IPS-NIHi11 (cell line): ENCODE measurements around the gene OXSR1.
"Not testable (repeated sequence)": the region's sequence is repeated elsewhere in the genome, so short reads cannot be mapped to it uniquely, and the experiment has no call there.

Experiments used
- DNase-seq: peaks from one replicate; pipeline ENCODE4 v3.0.0; 2012; ENCODE audit warnings: mixed read lengths, low spot score

The OXSR1 gene

GRCh38 chr3:38168151-38169026, 3.1 kb downstream of the OXSR1 start:
- no peak for DNase-seq

GRCh38 chr3:38169027-38169317, 3.6 kb downstream of the OXSR1 start:
- no peak for DNase-seq

DNA sequence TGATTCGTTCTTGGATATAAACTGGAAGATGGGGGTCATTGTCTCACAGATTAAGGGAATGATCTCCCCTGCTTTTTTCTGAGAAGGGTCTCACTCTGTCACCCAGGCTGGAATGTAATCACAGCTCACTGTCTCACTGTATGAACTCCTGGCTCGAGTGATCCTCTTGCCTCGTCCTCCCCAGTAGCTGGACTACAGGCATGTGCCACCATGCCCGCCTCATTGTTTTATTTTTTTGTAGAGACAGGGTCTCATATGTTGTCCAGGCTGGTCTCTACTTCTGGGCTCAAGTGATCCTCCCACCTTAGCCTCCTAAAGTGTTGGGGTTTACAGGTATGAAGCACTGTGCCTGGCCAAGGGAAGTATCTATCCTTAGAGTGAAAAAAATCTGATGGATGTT, 5.4 kb downstream of the OXSR1 start:
- DNase-seq, result no peak

- DNase-seq, result no peak
Measured at GRCh38 chr3:38171622-38172021, 6.3 kb downstream of the OXSR1 start.

DNA sequence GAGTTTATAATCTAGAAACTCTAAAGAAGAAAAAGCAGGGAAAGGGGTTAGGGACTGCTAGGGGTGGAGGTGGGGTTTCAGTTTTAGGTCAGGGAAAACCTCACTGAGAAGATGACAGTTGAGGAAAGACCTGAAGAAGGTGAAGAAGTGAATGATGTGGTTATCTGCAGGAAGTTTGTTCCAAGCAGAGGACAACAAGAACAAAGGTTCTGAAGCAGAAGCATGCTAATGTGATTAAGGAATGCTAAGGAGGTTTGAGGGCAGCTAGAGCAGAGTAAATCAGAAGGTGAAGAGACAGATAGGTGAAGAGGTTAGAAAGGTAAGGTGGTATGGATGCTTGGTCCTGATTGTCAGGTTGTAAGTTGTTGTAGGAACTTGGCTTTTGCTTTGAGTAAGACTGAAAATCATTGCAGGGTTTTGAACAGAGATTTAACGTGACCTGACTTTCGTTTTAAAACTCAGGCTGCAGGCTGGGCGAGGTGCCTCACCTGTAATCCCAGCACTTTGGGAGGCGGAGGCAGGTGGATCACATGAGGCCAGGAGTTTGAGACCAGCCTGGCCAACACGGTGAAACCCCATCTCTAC, 8.6 kb downstream of the OXSR1 start:
- DNase-seq, result no peak

- DNase-seq, result no peak
Measured at GRCh38 chr3:38177181-38177580, 11.8 kb downstream of the OXSR1 start.

DNA sequence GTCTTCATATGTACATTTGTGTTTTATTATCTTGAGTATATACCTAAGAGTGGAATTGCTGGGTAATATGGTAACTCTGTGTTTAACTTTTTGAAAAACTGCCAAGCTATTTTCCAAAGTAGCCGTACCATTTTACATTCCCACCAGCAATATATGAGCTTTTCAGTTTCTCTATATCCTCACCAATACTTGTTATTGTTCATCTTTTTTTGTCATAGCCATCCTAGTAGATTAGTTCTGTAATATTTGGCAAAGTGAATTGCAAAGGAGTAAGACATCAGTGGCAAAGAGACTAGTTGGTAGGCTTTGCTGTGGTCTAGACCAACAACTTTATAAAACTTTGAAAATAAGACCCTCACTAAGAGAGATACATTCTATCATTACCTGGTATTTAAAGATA, 21.4 kb downstream of the OXSR1 start:
- DNase-seq, result no peak

- no peak for DNase-seq
Measured at GRCh38 chr3:38190481-38190881, 25.1 kb downstream of the OXSR1 start.

DNA sequence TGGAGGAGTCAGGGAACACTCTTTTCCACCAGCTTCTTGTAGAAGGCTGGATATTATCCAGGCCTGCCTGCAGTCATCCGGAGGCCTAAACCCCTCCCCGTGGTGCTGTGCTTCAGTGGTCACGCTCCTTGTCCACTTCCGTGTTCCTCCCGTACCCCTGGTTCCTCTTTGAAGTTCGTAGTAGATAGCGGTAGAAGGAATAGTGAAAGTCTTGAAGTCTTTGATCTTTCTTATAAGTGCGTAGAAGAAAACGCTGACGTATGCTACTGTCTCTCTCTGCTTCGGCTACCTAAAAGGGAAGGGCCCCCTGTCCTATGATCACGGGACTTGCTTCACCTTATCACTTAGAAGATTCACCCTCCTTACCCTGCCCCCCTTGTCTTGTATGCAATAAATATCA, 37.6 kb downstream of the OXSR1 start:
- not testable (repeated sequence) for DNase-seq

GRCh38 chr3:38203690-38204089, 38.4 kb downstream of the OXSR1 start:
- no peak for DNase-seq

DNA sequence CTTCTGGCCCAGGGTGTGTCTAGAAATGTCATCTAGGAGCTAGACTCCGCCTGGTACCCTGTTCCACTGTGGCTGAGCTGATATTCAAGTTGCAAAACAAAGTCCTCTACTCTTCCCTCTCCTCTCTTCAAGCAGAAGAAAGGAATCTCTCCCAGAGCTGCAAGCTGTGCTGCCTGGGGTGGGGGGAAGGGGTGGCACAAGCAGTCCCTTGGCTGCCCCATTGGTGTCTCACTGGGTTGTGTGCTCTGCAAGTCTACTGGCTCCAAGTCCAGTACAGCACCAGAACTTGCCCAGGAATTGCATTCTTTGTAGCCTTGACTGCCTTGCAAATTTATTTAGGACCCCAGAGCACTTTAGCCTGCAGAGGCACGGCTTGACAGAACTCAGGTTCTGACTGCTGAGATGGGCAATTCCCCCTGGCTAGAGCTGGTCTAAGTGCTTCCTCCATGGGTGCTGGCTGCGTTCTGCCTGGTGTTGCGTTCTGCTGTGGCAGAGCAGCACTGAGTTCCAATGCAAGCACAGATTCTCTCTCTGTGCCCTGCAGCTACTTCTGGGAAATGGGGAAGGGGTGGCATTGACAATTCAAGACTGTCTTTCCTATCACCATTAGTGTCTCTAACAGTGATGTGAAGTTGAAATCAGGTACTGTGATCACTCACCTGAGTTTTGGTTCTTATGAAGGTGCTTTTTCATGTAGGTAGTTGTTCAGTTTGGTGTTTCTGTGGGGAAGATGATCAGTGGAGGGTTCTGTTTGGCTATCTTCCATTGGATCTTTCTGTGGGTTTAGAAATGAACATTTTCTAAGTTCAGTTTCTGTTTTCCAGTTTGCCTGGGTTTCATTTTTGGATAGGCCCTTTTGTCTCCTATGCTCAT, 39.5 kb downstream of the OXSR1 start:
- DNase-seq, result no peak

GRCh38 chr3:38205472-38205805, 40.1 kb downstream of the OXSR1 start:
- no peak for DNase-seq

DNA sequence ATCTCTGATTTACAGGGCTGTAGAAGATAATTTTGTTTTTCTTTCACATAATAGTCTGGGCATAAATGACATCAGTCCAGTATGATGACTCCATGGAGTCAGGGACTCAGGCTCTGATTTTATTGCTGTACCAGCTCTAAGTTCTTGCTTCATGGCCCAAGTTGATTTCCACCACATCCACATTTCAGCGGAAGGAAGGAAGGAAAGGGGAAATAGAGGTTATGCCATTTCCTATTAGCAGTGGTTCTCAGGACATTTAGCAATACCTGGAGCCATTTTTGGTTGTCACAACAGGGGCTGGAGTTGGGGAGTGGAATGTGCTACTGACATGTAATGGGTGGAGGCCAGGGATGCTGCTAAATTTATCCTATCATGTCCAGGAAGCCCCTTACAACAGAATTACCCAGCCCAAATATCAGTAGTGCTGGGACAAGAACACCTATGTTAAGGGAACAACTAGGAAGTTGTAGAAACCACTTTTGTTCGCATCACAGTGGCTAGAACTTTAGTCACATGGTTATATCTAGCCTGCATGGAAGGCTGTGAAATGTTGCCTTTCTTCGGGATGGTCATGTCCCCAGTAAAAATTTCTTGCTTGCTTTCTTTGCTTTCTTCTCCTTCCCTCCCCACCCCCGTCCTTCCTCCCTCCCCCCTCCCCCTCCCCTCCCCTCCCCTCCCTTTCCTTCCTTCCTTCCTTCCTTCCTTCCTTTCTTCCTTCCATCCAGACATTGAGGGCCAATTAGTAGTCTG, 42.1 kb downstream of the OXSR1 start:
- no peak for DNase-seq

- DNase-seq, result no peak
Measured at GRCh38 chr3:38210141-38210757, 44.9 kb downstream of the OXSR1 start.

GRCh38 chr3:38212141-38212540, 46.8 kb downstream of the OXSR1 start:
- no peak for DNase-seq

DNA sequence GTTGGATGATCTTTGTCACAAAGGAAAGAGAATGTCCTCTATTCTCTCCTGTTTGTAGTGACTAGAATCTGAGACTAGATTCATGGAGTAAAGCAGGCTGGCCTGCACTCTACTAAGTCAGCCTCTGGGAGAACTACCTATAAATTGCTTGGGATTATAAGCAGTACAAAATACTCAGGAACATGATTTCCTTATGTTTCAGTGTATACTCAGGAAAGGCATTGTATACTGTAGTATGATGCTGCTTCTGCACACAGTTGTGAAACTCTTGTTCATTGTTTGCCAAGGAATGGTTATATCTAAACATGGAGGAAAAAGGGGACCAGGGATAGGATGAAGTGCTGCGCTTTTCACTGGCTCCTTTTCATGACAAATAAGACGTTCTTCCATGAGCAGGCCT, 49.2 kb downstream of the OXSR1 start:
- no peak for DNase-seq

- no peak for DNase-seq
Measured at GRCh38 chr3:38219609-38220197, 54.4 kb downstream of the OXSR1 start.

- DNase-seq, result no peak
Measured at GRCh38 chr3:38221005-38221404, 55.7 kb downstream of the OXSR1 start.

DNA sequence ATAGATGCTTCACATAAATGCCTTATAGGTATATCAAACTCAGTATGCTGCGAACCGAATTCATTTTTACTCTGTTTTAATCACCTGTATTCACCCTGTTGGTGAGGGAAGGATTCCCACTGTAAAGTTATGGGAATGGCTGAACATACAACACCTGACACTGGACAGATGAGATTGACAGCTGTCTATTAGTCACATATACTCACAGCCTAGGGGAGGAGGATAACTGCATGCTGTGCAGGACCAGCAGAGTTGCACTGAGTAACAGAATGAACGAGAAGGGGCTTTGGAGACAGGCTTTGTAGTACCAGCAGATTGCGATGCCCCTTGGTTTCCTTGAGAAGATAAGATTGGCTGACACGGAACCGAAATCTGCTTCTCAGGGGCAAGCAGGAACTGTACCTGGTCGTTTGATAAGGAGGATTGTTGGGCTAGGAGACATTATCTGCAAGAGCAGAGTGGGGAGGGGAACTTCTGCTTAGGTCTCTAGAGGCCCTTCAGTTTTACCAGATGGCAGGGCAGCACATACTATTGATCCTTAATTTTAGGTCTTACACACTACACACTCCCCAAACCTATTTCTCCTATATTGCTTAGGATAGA, 56.8 kb downstream of the OXSR1 start:
- DNase-seq, result no peak

- no peak for DNase-seq
Measured at GRCh38 chr3:38224357-38224756, 59.0 kb downstream of the OXSR1 start.

- DNase-seq, result no peak
Measured at GRCh38 chr3:38226273-38226672, 60.9 kb downstream of the OXSR1 start.
